Astrocyte of the spinal cord (primary cell): ENCODE data around the gene P2RY12.

Experiments
- DNase-seq: peaks from one replicate; pipeline ENCODE4 v3.0.0; 2011; ENCODE audit warnings: low read depth, low spot score
- H3K4me3 ChIP-seq: 2 replicates; pipeline ENCODE4 v1.5.1; 2011; ENCODE audit warnings: low read depth, mild to moderate bottlenecking, low read length, moderate library complexity
- CTCF ChIP-seq: IDR thresholded peaks from 2 replicates; pipeline ENCODE4 v1.5.1; 2012; ENCODE audit warnings: low read depth, mild to moderate bottlenecking, low read length, inconsistent platforms
- in situ Hi-C: cut with HindIII; loops from 2 replicates; pipeline ENCODE4 v1.10.0; 2017; ENCODE audit warnings: low sequenced_read_pairs

Gene P2RY12

GRCh38 chr3:151377768-151378385, 6.7 kb downstream of the P2RY12 start:
- in situ Hi-C loops = no loop called here
- no peak for TF ChIP-seq CTCF
- no peak for DNase-seq
- H3K4me3 ChIP-seq = no peak overlapping the region

- in situ Hi-C loops = no loop called here
- TF ChIP-seq CTCF = no peak
- no peak overlapping the region for H3K4me3 ChIP-seq
- DNase-seq = peak; percentile 23
Measured at GRCh38 chr3:151372063-151372820, 12.3 kb downstream of the P2RY12 start.

GRCh38 chr3:151371526-151371925, 13.0 kb downstream of the P2RY12 start:
- TF ChIP-seq CTCF = no peak
- H3K4me3 ChIP-seq = no peak overlapping the region
- in situ Hi-C loops = no loop called here
- DNase-seq = no peak

GRCh38 chr3:151367448-151367847, 17.1 kb downstream of the P2RY12 start:
- TF ChIP-seq CTCF = no peak
- in situ Hi-C loops = no loop called here
- no peak overlapping the region for H3K4me3 ChIP-seq
- DNase-seq = no peak

- in situ Hi-C loops = no loop called here
- H3K4me3 ChIP-seq = no peak overlapping the region
- TF ChIP-seq CTCF = no peak
- DNase-seq = no peak
Measured at GRCh38 chr3:151366993-151367392, 17.6 kb downstream of the P2RY12 start.

- no peak for TF ChIP-seq CTCF
- DNase-seq = no peak
- in situ Hi-C loops = no loop called here
- no peak overlapping the region for H3K4me3 ChIP-seq
Measured at GRCh38 chr3:151362751-151363174, 21.8 kb downstream of the P2RY12 start.
